Left hindlimb (tissue), 1 donor: Measurements from ENCODE around the gene CCNY.
A peak's percentile ranks its signal among the peaks of the same experiment; 100 is the strongest.

Experiments
- DNase-seq: peaks from one replicate; pipeline ENCODE4 v3.0.0-alpha.2; 2018

The CCNY gene

DNA sequence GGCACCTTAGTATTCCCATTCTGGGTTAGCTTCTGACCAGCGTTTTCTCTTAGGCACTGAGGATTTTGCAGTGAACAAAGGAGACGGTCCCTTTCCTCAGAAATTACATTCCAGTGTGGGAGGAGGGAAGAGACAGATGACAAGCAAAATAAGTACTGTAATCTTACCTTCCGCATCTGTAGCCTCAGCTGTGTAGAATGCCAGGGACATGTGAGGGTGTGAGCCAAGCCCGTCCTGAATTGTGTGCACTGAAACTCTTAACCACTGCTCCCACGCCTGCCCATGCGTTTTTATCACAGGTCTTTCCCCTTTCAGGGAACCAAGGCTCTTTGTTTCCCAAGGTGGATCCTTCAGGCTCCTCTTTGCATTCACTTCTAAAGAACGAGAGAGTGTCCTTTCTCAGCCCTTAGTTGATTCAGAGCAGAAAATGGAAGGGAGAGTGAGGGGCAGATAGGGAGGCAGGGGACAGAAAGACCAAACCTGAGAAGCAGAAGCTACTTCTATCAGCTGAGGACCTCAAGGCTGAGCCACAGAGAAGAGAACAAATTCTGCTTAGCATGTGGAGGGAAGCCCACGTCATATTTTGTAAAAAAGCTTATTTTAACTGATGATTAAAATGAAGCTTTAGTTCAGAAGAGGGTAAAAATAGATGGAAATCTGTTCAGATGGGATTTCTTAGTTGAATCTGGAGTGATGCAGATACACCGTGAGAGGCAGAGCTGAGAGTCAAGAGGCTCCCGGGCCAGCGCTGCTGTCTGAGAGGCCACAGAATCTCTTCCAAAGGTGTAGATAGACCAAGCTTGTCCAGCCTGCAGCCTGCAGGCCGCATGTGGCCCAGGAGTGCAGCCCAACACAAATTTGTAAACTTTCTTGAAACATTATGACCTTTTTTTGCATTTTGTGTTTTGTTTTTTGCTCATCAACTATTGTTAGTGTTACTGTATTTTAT, 122.5 kb downstream of the CCNY start:
- no peak for DNase-seq

GRCh38 chr10:35459449-35459847, 123.1 kb downstream of the CCNY start:
- no peak for DNase-seq

GRCh38 chr10:35460852-35461460, 124.6 kb downstream of the CCNY start:
- DNase-seq, result peak; percentile 50

DNA sequence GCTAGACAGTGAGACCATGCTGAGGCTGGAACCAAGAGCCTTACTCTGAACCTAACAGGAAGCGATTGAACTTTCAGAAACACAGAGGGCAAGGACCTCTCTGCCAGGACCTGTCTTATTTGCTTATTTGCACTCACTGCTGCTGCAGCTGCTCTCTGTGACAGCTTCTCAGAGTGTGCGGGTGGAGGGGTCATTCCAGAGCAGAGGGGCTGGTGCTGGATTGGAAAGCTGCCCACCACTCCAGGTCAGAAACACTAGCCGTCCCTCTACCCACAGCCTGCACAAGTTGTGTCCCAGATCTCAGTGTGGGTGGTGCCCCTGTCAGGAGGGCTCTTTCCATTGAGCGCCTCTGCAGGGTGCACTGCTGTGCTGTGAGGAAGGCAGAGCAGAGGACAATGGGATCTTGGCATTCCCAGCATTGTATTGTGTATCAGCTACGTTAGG, 126.2 kb downstream of the CCNY start:
- no peak for DNase-seq

- DNase-seq, result no peak
These were observed 127.0 kb downstream of the CCNY start for GRCh38 chr10:35463105-35463867.

DNA sequence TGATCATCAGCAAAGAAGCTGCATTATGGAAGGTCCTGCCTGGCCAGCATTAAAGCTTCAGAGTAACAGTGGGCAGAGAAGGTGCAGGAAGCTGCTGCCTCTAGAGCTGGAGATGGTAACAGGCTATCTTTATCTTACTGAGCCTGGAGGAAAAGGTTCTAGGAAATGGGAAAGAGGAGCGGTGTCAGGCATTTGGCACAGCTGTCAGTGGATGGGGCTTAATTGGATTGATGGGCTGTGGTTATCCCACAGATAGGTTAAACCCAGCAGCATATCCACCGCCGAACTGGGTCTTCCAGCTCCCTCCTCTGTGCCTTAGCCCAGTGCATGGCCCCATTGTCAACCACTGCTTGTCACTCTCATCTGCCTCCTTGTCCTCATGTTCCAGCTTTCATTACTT, 127.6 kb downstream of the CCNY start:
- DNase-seq, result no peak

DNA sequence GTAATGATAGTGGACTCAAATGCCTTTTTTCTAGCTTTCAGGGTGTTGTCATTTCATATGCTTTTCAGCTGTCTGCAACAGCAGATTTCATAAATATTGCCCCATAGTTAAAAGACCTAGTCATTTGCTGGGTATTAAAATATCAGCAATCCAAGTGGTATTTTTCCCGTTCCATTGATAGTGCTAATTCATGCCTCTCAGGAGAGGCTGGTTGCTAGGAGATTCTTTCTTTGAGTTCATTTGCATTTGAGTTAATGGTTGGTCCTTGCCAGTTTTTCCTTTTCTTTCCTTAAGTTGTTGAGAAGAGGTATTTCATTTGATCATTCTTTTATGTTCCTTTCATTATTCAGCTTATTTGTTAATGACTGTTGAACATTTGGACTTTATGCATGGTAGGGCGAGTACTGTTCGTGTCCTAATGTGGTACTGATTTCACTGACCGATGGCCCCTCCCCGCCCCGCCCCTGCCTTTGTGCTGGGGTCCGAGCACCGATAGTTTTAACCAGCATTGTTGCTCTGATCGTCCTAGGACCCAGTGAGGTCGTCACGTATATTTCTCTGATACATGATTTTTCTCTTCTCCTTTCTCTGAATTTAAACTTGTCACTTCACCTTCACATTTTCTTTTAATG, 128.6 kb downstream of the CCNY start:
- DNase-seq, result no peak

- no peak for DNase-seq
These were observed 129.4 kb downstream of the CCNY start for GRCh38 chr10:35465673-35466072.

- no peak for DNase-seq
These were observed 129.9 kb downstream of the CCNY start for GRCh38 chr10:35466170-35466569.

GRCh38 chr10:35466661-35467060, 130.4 kb downstream of the CCNY start:
- DNase-seq, result no peak

DNA sequence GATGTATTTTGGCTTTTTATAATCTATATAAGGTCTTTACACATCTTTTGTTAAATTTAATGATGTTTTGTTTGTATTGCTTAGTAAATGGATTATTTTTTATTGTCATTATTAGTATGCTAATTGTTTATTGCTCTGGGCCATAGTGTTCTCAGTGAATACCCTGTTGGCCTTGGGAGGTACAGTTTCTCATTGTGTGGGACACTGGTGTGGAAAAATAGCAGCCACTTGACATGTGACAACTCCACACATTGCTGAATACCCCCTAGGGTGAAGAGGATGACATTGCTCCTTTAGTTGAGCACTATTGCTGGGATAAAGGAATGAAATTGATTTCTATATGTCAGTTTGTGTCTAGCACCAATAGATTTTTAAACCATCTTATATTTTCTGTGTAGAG, 130.9 kb downstream of the CCNY start:
- DNase-seq, result no peak

DNA sequence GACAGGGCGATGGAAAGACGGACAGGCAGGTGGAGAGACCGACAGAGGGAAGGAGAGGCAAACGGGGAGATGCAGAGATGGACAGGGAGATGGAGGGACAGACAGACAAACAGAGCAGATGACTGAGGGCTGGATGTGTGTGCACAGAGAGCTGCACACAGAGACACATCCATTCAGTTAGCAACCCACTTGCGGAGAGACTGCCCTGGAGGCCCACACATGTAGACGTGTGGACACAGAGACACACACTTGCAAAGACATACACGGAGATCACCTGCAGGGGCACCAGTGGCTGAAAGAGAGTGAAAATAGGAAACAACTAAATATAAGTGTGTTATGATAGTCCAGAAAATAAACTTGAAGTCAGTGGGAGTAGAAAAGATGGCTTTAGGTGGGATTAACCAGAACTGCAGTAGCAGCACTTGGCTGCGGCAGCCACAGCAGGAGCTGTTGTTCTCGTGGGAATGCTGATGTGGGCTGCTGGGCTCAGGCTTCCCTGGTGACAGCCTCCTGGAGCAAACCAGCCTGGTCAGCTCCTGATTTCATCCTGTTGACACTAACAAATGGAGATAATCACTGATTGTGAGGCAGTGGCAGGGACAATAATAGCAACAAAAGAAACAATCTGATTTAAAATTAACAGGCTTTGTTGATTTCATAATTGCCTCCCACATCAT, 134.1 kb downstream of the CCNY start:
- no peak for DNase-seq

DNA sequence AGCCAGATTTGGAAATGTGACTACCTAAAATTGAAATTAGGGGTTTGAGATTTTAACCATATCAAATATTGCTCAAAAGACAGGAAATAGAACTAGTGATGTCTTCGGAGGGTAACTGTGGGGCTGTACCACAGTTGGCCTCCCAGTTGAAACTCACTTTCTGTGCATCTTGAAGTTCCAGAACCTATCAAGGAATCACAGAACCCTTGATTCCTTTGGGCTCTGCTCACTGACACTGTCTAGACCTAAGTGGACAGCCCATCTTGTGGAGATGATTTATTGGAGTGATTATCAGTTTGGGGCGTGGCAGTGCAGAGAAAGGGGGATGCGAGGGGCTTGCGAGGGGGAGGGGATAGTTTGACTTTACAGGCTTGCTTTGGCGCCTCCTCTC, 134.6 kb downstream of the CCNY start:
- no peak for DNase-seq

- no peak for DNase-seq
These were observed 135.1 kb downstream of the CCNY start for GRCh38 chr10:35471435-35471834.

DNA sequence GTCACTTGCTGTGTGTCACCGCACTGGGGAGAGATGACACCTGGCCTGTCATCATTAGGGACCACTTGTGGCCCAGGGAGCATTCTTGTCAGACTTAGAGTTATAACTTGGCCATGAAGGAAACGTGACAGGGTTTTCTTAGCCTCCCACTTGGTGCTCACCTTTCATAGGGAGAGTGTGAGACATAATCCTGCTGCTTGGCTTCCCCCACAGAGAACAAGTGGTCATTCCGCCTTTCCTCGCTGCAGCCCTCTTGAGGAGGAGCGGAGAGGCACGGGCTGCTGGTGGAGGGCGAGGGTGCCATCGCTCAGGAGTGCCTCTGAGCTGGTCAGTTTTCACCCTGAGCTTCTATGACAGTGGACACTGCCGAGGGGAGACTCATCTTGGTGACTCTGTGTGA, 143.8 kb downstream of the CCNY start:
- no peak for DNase-seq

DNA sequence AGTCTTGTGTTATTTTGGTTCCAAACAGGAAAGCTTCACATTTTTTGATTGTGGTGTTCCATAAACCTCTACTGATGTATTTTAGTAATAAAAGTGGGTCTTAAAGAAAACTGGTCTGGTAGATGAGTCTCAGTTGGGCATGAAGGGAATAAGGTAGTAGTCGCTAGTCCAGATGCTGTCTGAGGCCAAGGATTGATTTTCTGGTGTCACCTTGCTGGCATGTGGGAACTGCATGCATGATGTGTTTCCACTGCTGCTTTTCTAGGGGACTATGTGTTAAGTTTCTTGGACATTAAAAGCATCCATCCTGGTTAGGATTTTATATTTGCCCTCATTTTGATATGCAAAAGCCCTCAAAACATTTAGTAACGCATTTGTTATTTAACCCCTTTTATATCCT, 145.1 kb downstream of the CCNY start:
- DNase-seq, result no peak

- DNase-seq, result no peak
These were observed 150.1 kb downstream of the CCNY start for GRCh38 chr10:35486297-35486990.

- no peak for DNase-seq
These were observed 151.2 kb downstream of the CCNY start for GRCh38 chr10:35487336-35488034.

DNA sequence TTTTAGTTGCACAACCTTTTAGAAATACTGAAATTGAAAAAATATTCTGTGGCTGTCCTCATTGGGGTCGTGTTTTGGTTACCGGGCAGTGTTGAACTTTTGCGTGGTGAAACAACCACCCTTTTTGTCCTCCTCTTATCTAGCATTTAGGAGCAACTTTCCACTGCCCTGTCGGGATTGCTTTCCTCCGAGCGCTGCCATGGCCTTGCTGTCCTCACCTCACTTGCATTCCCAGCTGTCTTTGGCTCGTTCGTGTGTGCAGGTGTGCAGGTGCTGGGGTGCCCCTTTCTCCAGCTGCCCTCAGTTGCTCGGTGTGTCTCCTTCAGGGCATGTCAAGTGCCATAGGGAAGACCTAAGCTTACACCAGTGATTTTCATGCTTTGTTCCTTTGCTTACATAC, 151.9 kb downstream of the CCNY start:
- DNase-seq, result no peak

DNA sequence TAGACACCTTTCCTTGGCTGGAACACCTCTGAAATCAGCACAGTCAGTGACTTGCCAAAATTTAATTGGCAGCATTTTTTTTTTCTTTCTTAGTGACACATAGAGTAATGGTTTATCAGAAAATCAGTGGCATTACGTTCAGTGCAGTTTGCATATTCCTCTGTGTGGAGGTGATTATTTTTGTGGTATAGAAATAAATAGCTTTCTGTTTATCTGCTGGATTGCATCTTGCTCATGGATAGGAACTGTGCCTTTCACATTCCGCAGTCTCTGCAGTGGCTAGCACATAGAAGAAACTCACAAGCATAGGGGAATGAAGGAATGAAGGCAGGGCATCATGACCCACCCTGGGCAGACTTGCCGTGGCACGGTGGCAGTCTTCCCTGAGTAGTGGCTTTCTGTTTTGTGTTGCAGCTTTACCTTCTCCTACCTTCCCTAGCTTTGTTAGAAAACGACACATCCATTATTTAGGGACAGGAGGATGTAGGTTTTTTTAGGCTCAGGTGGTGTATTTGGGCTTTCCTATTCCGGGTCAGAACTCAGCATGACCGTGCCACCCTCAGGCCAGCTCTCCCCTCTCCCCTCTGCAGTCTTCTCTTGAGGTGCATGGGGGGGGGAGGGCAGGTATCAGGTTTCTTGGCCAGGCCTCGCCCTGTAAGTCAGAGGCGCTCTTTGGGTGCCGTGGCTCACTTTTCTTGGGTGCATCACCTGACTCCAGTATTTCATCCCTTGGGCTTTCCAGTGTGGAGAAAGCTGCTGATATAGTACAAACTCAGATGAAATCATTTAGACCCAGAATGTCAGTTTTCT, 156.3 kb downstream of the CCNY start:
- no peak for DNase-seq
